ENCODE results near the gene FHIT.
"Not testable (repeated sequence)": the region's sequence is repeated elsewhere in the genome, so short reads cannot be mapped to it uniquely, and the experiment has no call there.

The FHIT gene

GRCh38 chr3:60703956-60704736 is 547.1 kb downstream of the FHIT start:
- no peak for DNase-seq (ENCODE audit: low spot score)

DNA sequence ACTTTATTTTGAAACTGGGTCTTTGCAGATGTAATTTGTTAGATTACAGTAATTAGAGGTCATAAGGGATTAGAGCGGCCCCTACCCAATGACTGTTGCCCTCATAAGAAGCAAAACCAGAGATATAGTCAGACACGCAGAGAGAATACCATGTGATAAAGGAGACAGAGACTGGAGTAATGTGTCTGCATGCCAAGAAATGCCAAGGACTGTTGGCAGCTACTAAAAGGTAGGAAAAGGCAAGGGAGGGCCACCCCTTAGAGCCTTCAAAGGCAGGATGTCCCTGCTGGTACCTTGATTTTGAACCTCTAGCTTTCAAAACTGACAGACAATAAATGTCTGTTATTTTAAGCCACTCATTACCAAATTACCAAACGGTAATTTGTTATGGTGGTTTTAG is 548.2 kb downstream of the FHIT start:
- no peak for DNase-seq (ENCODE audit: low spot score)

- no peak for DNase-seq (ENCODE audit: low spot score)
Measured at GRCh38 chr3:60698117-60698516, 553.1 kb downstream of the FHIT start.

GRCh38 chr3:60697132-60697531 is 554.1 kb downstream of the FHIT start:
- DNase-seq (ENCODE audit: low spot score), result no peak

DNA sequence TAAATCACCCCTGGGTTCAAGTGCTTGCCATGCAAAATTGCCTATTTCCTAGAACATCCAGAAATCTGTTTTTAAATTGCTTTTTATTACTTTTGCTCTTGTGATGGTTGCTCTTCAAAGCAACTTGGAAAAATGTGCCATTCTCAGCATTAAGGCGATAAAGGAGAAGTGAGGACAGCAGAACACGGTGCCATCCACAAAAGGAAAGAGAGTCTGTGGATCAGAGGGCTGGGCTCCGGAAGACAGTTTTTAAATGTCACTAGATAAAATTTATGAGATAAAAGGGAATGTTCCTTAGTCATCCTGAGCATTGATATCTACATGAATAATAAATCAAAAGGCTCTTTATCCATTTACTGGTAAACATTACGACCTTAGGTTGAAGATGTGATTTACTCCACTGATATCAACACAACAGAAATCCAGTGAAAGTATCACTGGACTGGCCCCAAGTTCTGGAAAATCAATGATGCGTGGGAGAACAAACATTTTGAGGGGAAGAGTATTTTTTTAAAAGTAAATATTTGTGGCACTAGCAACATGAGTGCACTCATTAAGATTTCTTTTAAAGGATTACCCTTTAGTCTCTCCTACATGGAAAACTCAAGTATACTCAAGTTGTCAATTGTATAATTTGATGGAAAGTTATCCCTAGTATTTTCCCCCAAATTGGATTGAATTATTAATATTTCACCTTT is 554.7 kb downstream of the FHIT start:
- DNase-seq (ENCODE audit: low spot score), result no peak

DNA sequence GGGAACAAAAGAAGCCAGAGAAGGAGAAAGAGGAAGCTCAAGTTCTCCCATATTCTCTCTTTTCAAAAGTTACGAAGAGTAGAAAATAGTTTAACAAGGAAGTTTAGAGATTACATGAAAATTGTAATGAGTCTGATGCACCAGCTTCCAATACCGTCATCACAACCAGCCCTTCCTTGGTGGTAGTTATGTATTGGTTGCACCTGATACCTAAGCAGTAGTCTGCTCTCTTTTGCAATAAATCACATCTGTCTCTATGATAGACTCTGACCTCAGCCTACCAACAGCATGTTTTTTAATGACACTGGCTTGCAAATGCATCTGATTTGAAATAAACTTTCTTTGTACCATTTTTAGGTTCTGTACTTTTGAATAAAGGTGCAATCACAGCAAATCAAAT is 575.8 kb downstream of the FHIT start:
- DNase-seq (ENCODE audit: low spot score), result no peak

GRCh38 chr3:60674870-60675269 is 576.4 kb downstream of the FHIT start:
- DNase-seq (ENCODE audit: low spot score), result no peak

DNA sequence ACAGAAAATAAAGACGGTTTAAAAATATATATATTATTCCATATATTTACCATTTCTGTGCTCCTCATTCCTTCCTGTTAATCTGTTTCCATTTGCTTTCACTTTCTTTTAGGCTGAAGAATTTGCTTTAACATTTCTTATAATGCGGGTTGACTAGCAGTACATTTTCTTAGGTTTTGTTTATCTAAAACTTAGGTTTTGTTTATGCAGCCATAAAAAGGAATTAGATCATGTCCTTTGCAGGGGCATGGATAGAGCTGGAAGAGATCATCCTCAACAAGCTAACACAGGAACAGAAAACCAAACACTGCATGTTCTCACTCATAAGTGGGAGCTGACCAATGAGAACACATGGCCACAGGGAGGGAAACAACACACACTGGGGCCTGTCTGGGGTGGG is 578.1 kb downstream of the FHIT start:
- no peak for DNase-seq (ENCODE audit: low spot score)

- not testable (repeated sequence) for DNase-seq (ENCODE audit: low spot score)
Measured at GRCh38 chr3:60672337-60672736, 578.9 kb downstream of the FHIT start.

DNA sequence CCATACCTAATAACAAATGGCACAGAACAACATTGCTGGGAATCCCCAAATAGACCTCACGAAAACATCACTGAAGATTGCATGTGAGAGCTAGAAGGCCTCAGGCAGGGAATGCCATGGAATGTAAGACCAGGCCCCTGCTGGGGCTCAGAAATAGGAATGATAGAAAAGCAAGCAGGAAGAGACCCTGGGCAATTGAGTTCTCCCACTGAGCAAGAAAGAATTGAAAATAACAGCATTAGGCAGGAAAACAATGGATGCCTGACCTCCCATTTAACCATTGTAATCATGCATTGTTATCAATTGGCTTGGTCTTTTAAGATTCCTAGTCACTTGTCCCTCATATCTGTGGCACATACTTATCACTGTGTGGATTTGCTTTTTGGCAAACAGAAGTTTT is 581.6 kb downstream of the FHIT start:
- no peak for DNase-seq (ENCODE audit: low spot score)

DNA sequence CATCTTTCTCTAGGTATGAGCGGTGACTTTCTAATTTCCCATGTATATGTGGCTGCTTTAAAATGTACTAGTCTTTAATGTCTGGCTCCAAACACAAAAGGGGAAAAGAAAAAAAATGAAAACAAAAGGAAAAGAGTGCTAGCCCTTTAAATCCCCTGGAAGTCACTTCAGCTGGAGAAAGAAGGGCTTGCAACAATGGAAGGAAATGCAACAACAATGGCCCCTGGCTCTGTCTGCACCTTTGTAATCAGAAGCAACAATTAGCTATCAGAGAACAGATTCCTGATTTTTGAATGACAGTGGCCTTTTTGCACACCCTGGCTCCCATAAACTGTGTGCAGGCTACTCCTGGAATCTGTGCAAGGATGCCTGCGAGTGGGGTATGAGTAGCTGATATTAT is 591.2 kb downstream of the FHIT start:
- DNase-seq (ENCODE audit: low spot score), result no peak

GRCh38 chr3:60659098-60659497 is 592.2 kb downstream of the FHIT start:
- no peak for DNase-seq (ENCODE audit: low spot score)

- no peak for DNase-seq (ENCODE audit: low spot score)
Measured at GRCh38 chr3:60657972-60658371, 593.3 kb downstream of the FHIT start.

DNA sequence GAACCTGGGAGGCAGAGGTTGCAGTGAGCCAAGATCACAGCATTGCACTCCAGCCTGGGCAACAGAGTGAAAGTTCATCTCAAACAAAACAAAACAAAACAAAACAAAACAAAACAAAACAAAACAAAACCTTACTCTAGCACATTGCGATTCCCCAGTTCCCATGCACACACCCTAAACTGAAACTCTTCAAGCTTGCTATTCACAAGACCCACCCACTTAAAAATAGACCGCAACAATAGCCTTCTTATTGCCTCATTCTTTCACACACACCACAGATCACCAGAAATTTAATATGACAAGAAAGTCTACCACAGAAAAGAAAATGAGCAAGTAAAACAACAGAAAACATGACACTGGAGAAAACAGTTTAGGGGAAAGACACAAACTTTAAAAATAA is 598.4 kb downstream of the FHIT start:
- no peak for DNase-seq (ENCODE audit: low spot score)

GRCh38 chr3:60651799-60652198 is 599.5 kb downstream of the FHIT start:
- no peak for DNase-seq (ENCODE audit: low spot score)

DNA sequence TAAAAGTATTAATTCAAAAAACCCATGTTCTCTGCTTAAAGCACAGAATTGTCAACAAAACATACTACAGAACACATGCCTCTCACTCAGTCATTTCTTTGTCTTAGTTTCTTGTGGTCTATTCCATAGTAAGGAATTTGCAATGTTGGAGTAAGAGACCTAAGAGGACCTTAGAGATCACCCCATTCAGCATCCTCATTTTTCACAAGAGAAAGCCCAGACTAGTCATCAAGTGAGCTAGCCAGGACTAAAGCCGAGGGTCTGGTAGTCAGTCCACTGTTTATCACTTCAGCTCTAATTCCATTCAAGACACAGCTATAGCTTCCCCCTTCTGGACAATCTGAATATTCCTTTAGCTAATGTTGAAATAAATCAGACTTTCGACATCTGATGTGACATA is 601.1 kb downstream of the FHIT start:
- DNase-seq (ENCODE audit: low spot score), result no peak

GRCh38 chr3:60645801-60646200 is 605.5 kb downstream of the FHIT start:
- no peak for DNase-seq (ENCODE audit: low spot score)

DNA sequence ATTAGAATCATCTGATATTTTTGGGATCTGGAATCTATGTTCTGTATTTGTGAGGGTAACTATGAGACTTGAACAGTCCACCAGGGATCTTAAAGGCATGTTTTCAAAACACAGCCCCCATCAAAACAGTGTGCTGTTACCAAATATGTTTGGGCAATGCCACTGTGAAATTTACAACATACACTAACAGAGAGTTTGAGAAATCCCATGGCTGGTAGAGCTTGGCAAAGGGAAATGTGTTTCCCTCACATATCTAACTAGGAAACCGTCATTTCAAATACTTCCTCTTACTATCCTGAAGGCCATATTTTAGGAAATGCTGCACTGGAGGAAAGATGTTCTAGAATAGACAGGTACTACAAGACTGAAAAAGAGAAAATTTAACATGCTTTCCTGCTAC is 607.4 kb downstream of the FHIT start:
- DNase-seq (ENCODE audit: low spot score), result no peak

DNA sequence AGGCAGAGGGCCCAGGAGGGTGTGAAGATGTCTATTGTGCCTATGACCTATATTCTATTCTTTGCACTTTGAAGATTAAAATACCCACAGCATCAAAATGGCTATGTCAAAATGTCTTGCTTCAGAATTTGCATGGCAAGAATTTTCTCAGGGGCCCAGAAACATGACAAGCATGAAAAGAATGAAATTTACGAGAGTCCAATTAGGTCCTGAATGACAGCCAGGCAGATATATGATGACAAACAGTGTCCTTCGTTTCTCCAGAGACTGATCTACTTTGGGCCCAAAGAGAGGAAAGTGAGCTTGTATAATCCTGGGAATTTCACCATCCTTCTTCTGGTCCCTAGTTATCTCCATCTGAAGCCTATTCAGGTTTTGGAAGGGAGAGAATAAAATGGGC is 609.9 kb downstream of the FHIT start:
- DNase-seq (ENCODE audit: low spot score), result no peak

DNA sequence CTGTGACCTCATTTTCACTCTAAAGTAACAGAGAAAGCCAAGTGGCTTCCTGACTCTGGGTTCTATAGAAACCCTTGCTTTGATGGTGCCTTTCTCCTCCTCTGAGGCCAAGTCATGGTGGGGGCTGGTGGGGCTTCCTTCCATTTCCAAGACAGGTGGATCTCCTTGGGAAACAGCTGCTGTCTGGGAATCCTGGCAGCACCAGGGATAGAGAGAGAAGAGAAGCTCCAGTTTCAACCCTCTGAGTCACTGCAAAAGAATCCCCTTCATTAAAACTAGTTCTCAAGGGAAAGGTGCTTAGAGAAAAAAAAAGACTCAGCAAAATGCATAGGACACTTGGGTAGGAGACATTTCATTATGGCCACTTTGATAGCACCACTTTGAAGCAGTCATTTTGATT is 614.4 kb downstream of the FHIT start:
- no peak for DNase-seq (ENCODE audit: low spot score)

DNA sequence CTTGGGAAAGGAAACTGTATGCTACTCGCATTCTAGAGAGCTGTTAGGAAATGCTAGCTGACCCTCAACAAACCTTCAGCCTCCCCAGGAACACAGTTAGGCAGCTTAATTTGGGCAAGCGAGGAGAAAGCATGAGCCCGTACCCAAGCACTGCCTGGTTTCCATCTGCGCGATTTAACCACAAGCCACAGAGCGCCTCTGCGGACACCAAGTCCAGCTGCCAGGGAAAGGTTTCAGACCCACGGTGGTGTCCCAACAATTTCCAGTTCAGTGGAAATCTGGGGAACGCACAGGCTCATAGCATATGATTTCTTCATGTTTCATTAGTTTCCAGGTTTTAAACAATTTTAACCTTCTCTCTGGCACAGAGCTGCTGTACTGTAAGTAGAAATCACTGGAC is 617.6 kb downstream of the FHIT start:
- DNase-seq (ENCODE audit: low spot score), result no peak

GRCh38 chr3:60631509-60631908 is 619.7 kb downstream of the FHIT start:
- no peak for DNase-seq (ENCODE audit: low spot score)

- DNase-seq (ENCODE audit: low spot score), result no peak
Measured at GRCh38 chr3:60630953-60631352, 620.3 kb downstream of the FHIT start.

DNA sequence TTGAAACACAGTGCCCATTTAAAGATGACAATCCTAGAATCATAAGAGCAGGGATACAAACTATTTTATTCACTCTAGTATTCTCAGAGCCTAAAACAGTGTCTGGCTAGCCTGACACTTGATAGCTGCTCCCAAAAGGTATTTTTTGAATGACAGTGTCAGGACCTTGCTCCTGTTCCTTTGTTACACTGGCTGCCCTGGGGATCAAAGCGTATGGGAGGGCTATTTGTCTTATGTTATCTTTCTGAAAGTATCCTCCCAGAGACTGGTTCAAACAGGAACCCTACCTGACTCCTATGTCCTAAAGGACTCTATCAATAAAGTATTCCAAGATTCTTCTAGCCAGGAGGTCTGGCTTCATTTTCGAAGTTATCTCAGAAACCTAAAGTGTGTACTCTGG is 621.4 kb downstream of the FHIT start:
- no peak for DNase-seq (ENCODE audit: low spot score)

Measured in AG08396 (cell line).